Kidney (tissue), 14 donors: ENCODE measurements around the gene GNB5. TPM values are rescaled to one million over a fixed set of nuclear protein-coding genes. Genes with fewer than 3 reads are reported as not detected.
"Not testable (repeated sequence)": the region's sequence is repeated elsewhere in the genome, so short reads cannot be mapped to it uniquely, and the experiment has no call there.

ENCODE experiments used
- DNase-seq, 5 donors: peaks; one replicate each; pipeline ENCODE4 v3.0.0-alpha.2; 2013 to 2020
- FAIRE-seq: peaks from 2 replicates; lab custom pipeline; 2012; peaks lifted over from hg19 to GRCh38; lab: Jason Lieb, UNC
- H3K27ac ChIP-seq, 2 donors: one replicate each; pipeline ENCODE4 v1.7.0; 2013; ENCODE audit warnings: low read depth in 2 of 2, low read length in 2 of 2, inconsistent platforms in 1 of 2
- H3K27me3 ChIP-seq: one replicate; pipeline ENCODE4 v1.7.1; 2013; ENCODE audit warnings: low read length, inconsistent platforms; ENCODE audit not compliant: control insufficient read depth, insufficient read depth
- H3K36me3 ChIP-seq, 3 donors: one replicate each; pipeline versions ENCODE4 v1.7.0 to v1.7.1; 2013; ENCODE audit warnings: low read length in 3 of 3, control low read depth in 1 of 3, inconsistent platforms in 1 of 3; ENCODE audit not compliant: insufficient read depth in 3 of 3, control insufficient read depth in 2 of 3
- H3K4me1 ChIP-seq, 3 donors: one replicate each; pipeline versions ENCODE4 v1.7.0 to v1.7.1; 2013; ENCODE audit warnings: low read length in 3 of 3, inconsistent platforms in 1 of 3, low read depth in 1 of 3; ENCODE audit not compliant: control insufficient read depth in 2 of 3, insufficient read depth in 2 of 3
- H3K4me3 ChIP-seq, 3 donors: one replicate each; pipeline versions ENCODE4 v1.7.0 to v1.8.1; 2013; ENCODE audit warnings: low read length in 3 of 3, control low read depth in 1 of 3, inconsistent platforms in 1 of 3
- H3K9ac ChIP-seq, 3 donors: one replicate each; pipeline versions ENCODE4 v1.7.0 to v1.7.1; 2013; ENCODE audit warnings: low read length in 3 of 3, control low read depth in 1 of 3, inconsistent platforms in 1 of 3
- H3K9me3 ChIP-seq, 3 donors: one replicate each; pipeline versions ENCODE4 v1.7.0 to v1.7.1; 2013; ENCODE audit warnings: low read length in 3 of 3, control low read depth in 1 of 3, inconsistent platforms in 1 of 3; ENCODE audit not compliant: control insufficient read depth in 2 of 3, insufficient read depth in 1 of 3
- intact Hi-C: fragments of 100-400 bp; cut with DNase I; formaldehyde crosslinking; loops from one replicate; pipeline ENCODE4 v1.11.1; 2022
- polyA plus RNA-seq: library from polyadenylated mRNA; stranded (reverse); fragments of 350-450 nt; fragmentation: Illumina TruSeq; extraction: RNeasy Lipid Tissue Mini Kit (QIAGEN cat#74804); gene quantifications from one replicate; pipeline ENCODE4 v1.2.3, GENCODE V29; 2014; ENCODE audit warnings: low read depth, low replicate concordance; ENCODE audit not compliant: insufficient read depth
- total RNA-seq: library from RNA; stranded (reverse); fragmentation: NEBNext Ultra II Directional; extraction: Animal tissue kit (Norgen Biotek cat#: 25700); gene quantifications from one replicate; pipeline ENCODE4 v1.2.1, GENCODE V29; 2021
- TF ChIP-seq, protein P1 (sequence below): IDR thresholded peaks from 3 replicates; pipeline ENCODE4 v1.5.1; 2012; ENCODE audit warnings: mild to moderate bottlenecking, moderate library complexity, borderline replicate concordance; ENCODE audit not compliant: insufficient read depth; ENCODE audit errors: extremely low read depth
- donor health status: control.
- donor health status: control.
- donor health status: control.
- donor health status: control.
- donor health status: control.
- donor health status: DM: yes; HTN: yes; CAD: no.
- donor health status: Normal renal cell carcinoma (clear cell type).

GNB5 gene
- total and polyA plus RNA-seq, 2 donors from 2014 or later = 28.3 to 43.6 TPM

DNA sequence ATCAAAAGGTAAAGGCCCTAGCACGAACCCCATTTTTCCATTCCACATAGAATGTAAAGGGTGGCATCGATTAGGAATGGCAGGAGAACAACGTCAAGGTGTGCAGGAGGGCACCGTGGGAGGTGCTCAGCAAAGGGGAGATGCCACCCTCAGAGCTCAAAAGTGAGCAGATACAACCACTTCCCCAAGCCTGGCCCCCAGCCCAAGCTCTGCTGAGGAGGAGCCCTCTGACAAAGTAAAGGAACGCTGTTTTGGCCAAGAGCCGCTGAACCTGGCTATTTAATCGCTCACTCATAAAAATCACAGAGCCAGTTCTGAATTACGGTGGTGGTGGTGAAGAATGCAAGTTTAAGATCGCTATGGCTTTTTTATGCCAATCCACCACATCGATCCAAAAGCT, 12.4 kb downstream of the GNB5 start:
- Histone ChIP-seq H3K4me3 (peak overlapping the region; percentile 76 to 96 (median 93)), H3K9ac (peak overlapping the region; percentile 76 to 93 (median 93)), H3K4me1 (peaks cover 0 to 9% (median 8%) of the 10 kb centered on the region in 3 donors), H3K27ac (peak overlapping the region; percentile 78 to 80), H3K36me3 (no peaks in the 10 kb centered on the region), H3K27me3 (no peaks in the 10 kb centered on the region), H3K9me3 (no peaks in the 10 kb centered on the region)
- TF ChIP-seq, protein P1, sequence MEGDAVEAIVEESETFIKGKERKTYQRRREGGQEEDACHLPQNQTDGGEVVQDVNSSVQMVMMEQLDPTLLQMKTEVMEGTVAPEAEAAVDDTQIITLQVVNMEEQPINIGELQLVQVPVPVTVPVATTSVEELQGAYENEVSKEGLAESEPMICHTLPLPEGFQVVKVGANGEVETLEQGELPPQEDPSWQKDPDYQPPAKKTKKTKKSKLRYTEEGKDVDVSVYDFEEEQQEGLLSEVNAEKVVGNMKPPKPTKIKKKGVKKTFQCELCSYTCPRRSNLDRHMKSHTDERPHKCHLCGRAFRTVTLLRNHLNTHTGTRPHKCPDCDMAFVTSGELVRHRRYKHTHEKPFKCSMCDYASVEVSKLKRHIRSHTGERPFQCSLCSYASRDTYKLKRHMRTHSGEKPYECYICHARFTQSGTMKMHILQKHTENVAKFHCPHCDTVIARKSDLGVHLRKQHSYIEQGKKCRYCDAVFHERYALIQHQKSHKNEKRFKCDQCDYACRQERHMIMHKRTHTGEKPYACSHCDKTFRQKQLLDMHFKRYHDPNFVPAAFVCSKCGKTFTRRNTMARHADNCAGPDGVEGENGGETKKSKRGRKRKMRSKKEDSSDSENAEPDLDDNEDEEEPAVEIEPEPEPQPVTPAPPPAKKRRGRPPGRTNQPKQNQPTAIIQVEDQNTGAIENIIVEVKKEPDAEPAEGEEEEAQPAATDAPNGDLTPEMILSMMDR = no peak
- no peak for FAIRE-seq
- intact Hi-C loops = no loop called here
- peak in 3 of 5 donors; percentile 24 to 60 (median 47) for DNase-seq

DNA sequence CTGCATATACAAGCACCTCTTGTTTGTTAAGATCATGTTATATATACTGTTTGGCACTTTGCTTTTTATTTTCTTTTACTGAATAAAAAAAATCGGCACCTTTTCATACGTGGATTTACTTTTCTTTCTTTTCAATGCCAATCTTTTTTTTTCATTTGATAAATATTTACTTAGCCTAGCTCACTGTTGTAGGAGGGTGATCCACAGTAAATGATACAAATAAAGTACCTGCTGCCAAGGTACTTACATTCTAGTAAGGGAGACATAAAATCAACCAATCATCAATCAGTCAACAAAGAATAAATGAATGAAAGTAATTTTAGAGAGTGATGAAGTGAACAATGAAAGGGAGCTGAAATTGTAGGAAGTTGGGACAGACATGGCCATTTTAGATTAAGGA, 18.3 kb downstream of the GNB5 start:
- FAIRE-seq (no peak), DNase-seq (no peak)
- H3K4me3 ChIP-seq = no peak overlapping the region
- H3K4me1 ChIP-seq = no peaks in the 10 kb centered on the region
- intact Hi-C loops = no loop called here
- no peaks in the 10 kb centered on the region for H3K27me3 ChIP-seq
- no peak overlapping the region for H3K9ac ChIP-seq
- H3K27ac ChIP-seq = no peak overlapping the region
- TF ChIP-seq, protein P1 = no peak
- H3K36me3 ChIP-seq = no peaks in the 10 kb centered on the region
- no peaks in the 10 kb centered on the region for H3K9me3 ChIP-seq

DNA sequence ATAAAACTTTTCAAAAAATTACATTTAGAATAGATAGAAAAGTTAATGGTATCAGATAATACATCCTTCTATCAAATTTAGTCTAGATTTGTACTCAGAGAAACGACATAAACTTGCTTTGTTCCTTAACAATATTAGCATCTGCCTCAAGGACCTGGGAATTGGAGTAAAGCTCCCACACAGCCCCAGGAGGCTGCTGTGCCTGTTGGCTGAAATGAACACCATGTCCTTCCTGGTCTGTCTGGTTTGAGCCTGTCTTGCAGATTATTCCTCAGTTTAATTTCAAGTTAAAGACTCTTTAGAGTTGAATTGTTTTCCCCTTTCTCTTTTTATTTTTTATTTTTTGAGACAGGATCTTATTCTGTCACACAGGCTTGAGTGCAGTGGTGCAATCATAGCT, 19.4 kb downstream of the GNB5 start:
- TF ChIP-seq, protein P1 = no peak
- Histone ChIP-seq H3K4me3 (no peak overlapping the region), H3K4me1 (no peaks in the 10 kb centered on the region), H3K9me3 (no peaks in the 10 kb centered on the region), H3K9ac (no peak overlapping the region), H3K27ac (no peak overlapping the region), H3K27me3 (no peaks in the 10 kb centered on the region), H3K36me3 (no peaks in the 10 kb centered on the region)
- intact Hi-C loops = no loop called here
- DNase-seq = no peak
- FAIRE-seq = no peak

DNA sequence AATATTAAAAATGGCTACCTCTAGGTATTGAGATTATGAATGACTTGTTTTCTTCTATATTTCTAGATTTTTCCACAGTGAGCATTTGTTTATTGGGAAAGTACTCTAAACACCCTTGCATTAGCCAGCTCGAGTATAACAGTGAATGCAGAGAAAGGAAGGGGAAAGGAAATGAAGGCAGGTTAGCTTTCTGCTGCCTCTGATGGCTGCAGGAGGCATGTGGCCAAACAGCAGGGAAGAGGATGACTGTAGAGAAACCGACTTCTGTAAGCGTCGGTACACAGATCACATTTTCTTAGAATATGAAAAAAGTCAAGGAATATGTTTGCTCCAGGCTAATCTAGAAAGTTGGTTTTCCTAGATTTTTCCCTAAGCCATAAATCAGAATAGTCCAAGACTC, 19.8 kb downstream of the GNB5 start:
- intact Hi-C loops = no loop called here
- no peaks in the 10 kb centered on the region for H3K4me1 ChIP-seq
- H3K27me3 ChIP-seq = no peaks in the 10 kb centered on the region
- no peak overlapping the region for H3K27ac ChIP-seq
- FAIRE-seq = no peak
- TF ChIP-seq, protein P1 = no peak
- H3K9me3 ChIP-seq = no peaks in the 10 kb centered on the region
- no peak overlapping the region for H3K4me3 ChIP-seq
- no peaks in the 10 kb centered on the region for H3K36me3 ChIP-seq
- no peak for DNase-seq
- no peak overlapping the region for H3K9ac ChIP-seq

DNA sequence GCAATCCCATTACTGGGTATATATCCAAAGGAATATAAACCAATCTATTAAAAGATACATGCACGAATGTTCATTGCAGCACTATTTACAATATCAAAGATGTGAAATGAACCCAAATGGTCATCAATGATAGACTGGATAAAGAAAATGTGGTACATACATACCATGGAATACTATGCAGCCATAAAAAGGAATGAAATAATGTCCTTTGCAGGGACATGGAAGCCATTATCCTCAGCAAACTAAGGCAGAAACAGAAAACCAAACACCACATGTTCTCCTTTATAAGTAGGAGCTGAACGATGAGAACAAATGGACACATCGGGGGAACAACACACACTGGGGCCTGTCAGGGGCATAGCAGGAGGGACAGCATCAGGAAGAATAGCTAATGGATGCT, 21.0 kb downstream of the GNB5 start:
- DNase-seq, H3K36me3 ChIP-seq, intact Hi-C loops, H3K4me3 ChIP-seq, H3K27me3 ChIP-seq, H3K9ac ChIP-seq, FAIRE-seq, H3K9me3 ChIP-seq, H3K27ac ChIP-seq, H3K4me1 ChIP-seq: not testable (repeated sequence)
